H9 (cell line): Measurements from ENCODE around the gene SLC25A11. TPM values are rescaled to one million over a fixed set of nuclear protein-coding genes. Genes with fewer than 3 reads are reported as not detected.

Experiments
- DNase-seq: peaks from one replicate; pipeline ENCODE4 v3.0.0-alpha.2; 2017
- H2AFZ ChIP-seq: one replicate; pipeline ENCODE4 v1.6.1; 2013; ENCODE audit warnings: mild to moderate bottlenecking, low read length, control low read depth, moderate library complexity
- H2AK5ac ChIP-seq: 2 replicates; pipeline ENCODE4 v1.6.1; 2013; ENCODE audit warnings: low read length, control low read depth, mixed read lengths; ENCODE audit not compliant: insufficient read length
- H2BK120ac ChIP-seq: one replicate; pipeline ENCODE4 v1.6.1; 2013; ENCODE audit warnings: low read depth, mild to moderate bottlenecking, low read length, control low read depth, inconsistent platforms; ENCODE audit not compliant: poor library complexity, severe bottlenecking
- H2BK12ac ChIP-seq: 2 replicates; pipeline ENCODE4 v1.6.1; 2013; ENCODE audit warnings: low read length, control low read depth, mixed read lengths, low read depth; ENCODE audit not compliant: insufficient read length
- H2BK15ac ChIP-seq: 2 replicates; pipeline ENCODE4 v1.6.1; 2013; ENCODE audit warnings: low read depth, low read length, control low read depth
- H2BK20ac ChIP-seq: one replicate; pipeline ENCODE4 v1.6.1; 2013; ENCODE audit warnings: low read depth, mild to moderate bottlenecking, low read length, control low read depth, inconsistent platforms; ENCODE audit not compliant: poor library complexity, severe bottlenecking
- H2BK5ac ChIP-seq: 2 replicates; pipeline ENCODE4 v1.6.1; 2013; ENCODE audit warnings: low read length, control low read depth, mixed read lengths; ENCODE audit not compliant: insufficient read length
- H3K14ac ChIP-seq: 2 replicates; pipeline ENCODE4 v1.6.1; 2013; ENCODE audit warnings: low read length, control low read depth; ENCODE audit not compliant: insufficient read depth
- H3K18ac ChIP-seq: 2 replicates; pipeline ENCODE4 v1.6.1; 2013; ENCODE audit warnings: low read depth, mild to moderate bottlenecking, mixed read lengths, low read length, control low read depth; ENCODE audit not compliant: insufficient read length
- H3K23ac ChIP-seq: 2 replicates; pipeline ENCODE4 v1.6.1; 2013; ENCODE audit warnings: low read length, control low read depth, mixed read lengths, low read depth; ENCODE audit not compliant: insufficient read length
- H3K23me2 ChIP-seq: 2 replicates; pipeline ENCODE4 v1.6.1; 2013; ENCODE audit warnings: low read depth, mild to moderate bottlenecking, mixed read lengths, low read length, control low read depth; ENCODE audit not compliant: insufficient read length, poor library complexity, severe bottlenecking
- H3K27ac ChIP-seq: 2 replicates; pipeline ENCODE4 v1.5.1; 2013; ENCODE audit warnings: low read length, control low read depth, mixed read lengths, low read depth; ENCODE audit not compliant: insufficient read length
- H3K27me3 ChIP-seq: 2 replicates; pipeline ENCODE4 v1.6.1; 2013; ENCODE audit warnings: low read length, control low read depth, inconsistent platforms; ENCODE audit not compliant: insufficient read depth
- H3K4ac ChIP-seq: 2 replicates; pipeline ENCODE4 v1.6.1; 2013; ENCODE audit warnings: low read depth, mild to moderate bottlenecking, control low read depth, inconsistent platforms, low read length, moderate library complexity
- H3K4me1 ChIP-seq: 2 replicates; pipeline ENCODE4 v1.6.1; 2013; ENCODE audit warnings: low read length, control low read depth, inconsistent platforms; ENCODE audit not compliant: insufficient read depth
- H3K4me2 ChIP-seq: 2 replicates; pipeline ENCODE4 v1.6.1; 2013; ENCODE audit warnings: low read length, control low read depth, mixed read lengths; ENCODE audit not compliant: insufficient read length, insufficient read depth
- H3K56ac ChIP-seq: 2 replicates; pipeline ENCODE4 v1.6.1; 2013; ENCODE audit warnings: low read depth, mild to moderate bottlenecking, mixed read lengths, low read length, control low read depth; ENCODE audit not compliant: insufficient read length
- H3K79me1 ChIP-seq: 2 replicates; pipeline ENCODE4 v1.6.1; 2013; ENCODE audit warnings: low read depth, mild to moderate bottlenecking, moderate library complexity, low read length, control low read depth, inconsistent platforms; ENCODE audit not compliant: insufficient read depth, poor library complexity, severe bottlenecking
- H3K79me2 ChIP-seq: 2 replicates; pipeline ENCODE4 v1.6.1; 2013; ENCODE audit warnings: low read length, control low read depth, inconsistent platforms; ENCODE audit not compliant: insufficient read depth
- H3K9ac ChIP-seq: 2 replicates; pipeline ENCODE4 v1.6.1; 2013; ENCODE audit warnings: low read length, control low read depth, mixed read lengths; ENCODE audit not compliant: insufficient read length; ENCODE audit errors: extremely low read depth
- H3K9me3 ChIP-seq: one replicate; pipeline ENCODE4 v1.6.1; 2013; ENCODE audit warnings: low read depth, low read length, inconsistent platforms; ENCODE audit not compliant: control insufficient read depth
- H3T11ph ChIP-seq: one replicate; pipeline ENCODE4 v1.6.1; 2013; ENCODE audit warnings: mild to moderate bottlenecking, low read length, control low read depth, inconsistent platforms
- H4K20me1 ChIP-seq: one replicate; pipeline ENCODE4 v1.6.1; 2013; ENCODE audit not compliant: control insufficient read depth, insufficient read length, insufficient read depth
- H4K5ac ChIP-seq: 2 replicates; pipeline ENCODE4 v1.6.1; 2013; ENCODE audit warnings: low read depth, mild to moderate bottlenecking, mixed read lengths, low read length, control low read depth; ENCODE audit not compliant: insufficient read length
- H4K8ac ChIP-seq: replicated peaks from 2 replicates; pipeline ENCODE4 v1.6.1; 2013; ENCODE audit warnings: low read length, control low read depth, mixed read lengths, low read depth; ENCODE audit not compliant: insufficient read length
- H4K91ac ChIP-seq: 2 replicates; pipeline ENCODE4 v1.6.1; 2013; ENCODE audit warnings: low read depth, mild to moderate bottlenecking, moderate library complexity, mixed read lengths, low read length, control low read depth; ENCODE audit not compliant: insufficient read length
- H3K27ac Mint-ChIP-seq, 3 experiments: 2 replicates in 2 of 3; 3 replicates in 1 of 3; pipeline ENCODE4 v1.8.0; 2020 to 2021; ENCODE audit warnings: mixed read lengths in 3 of 3, mild to moderate bottlenecking in 1 of 3, moderate library complexity in 1 of 3
- H3K27me3 Mint-ChIP-seq: 2 replicates; pipeline ENCODE4 v1.8.0; 2021; ENCODE audit warnings: low read depth, mild to moderate bottlenecking, moderate library complexity, mixed read lengths
- H3K36me3 Mint-ChIP-seq, 3 experiments: 2 replicates in 2 of 3; 3 replicates in 1 of 3; pipeline ENCODE4 v1.8.0; 2020 to 2021; ENCODE audit warnings: low read depth in 3 of 3, mixed read lengths in 3 of 3; ENCODE audit not compliant: insufficient read depth in 1 of 3
- H3K4me1 Mint-ChIP-seq, 2 experiments: 2 replicates each; pipeline ENCODE4 v1.8.0; 2020; ENCODE audit warnings: mixed read lengths in 2 of 2
- H3K4me3 Mint-ChIP-seq, 2 experiments: 2 replicates in 1 of 2; 3 replicates in 1 of 2; pipeline ENCODE4 v1.8.0; 2020 to 2021; ENCODE audit warnings: mild to moderate bottlenecking in 2 of 2, mixed read lengths in 2 of 2, moderate library complexity in 1 of 2
- H3K9me3 Mint-ChIP-seq, 2 experiments: 2 replicates in 1 of 2; 3 replicates in 1 of 2; pipeline ENCODE4 v1.8.0; 2020; ENCODE audit warnings: mild to moderate bottlenecking in 2 of 2, mixed read lengths in 2 of 2, moderate library complexity in 1 of 2
- CTCF ChIP-seq: fragments of 200-600 bp; sonication (generic); conservative IDR thresholded peaks from 3 replicates; pipeline ENCODE4 v1.8.0; 2021; ENCODE audit warnings: antibody characterized with exemption, mild to moderate bottlenecking
- WGBS: extraction: QIAGEN DNeasy Blood & Tissue Kit; methylation state at CpG from one replicate; pipeline ENCODE4 v1.1.7; 2013; ENCODE audit warnings: missing lambda C conversion rate, low lambda C conversion rate, mixed read lengths; ENCODE audit not compliant: insufficient read length; ENCODE audit errors: extremely low coverage; 5-methylcytosine and 5-hydroxymethylcytosine counted together
- total RNA-seq: library from RNA; stranded (reverse); gene quantifications from 2 replicates; pipeline ENCODE4 v1.2.1, GENCODE V29; 2021

The SLC25A11 gene
- total RNA-seq, 1 experiment from 2014 or later: 74.9 TPM

GRCh38 chr17:4938688-4939545 is 929 bp downstream of the SLC25A11 start:
- Histone ChIP-seq H2BK120ac (no peak overlapping the region), H3K27me3 (no peaks in the 10 kb centered on the region), H2AFZ (no peak overlapping the region), H2AK5ac (no peak overlapping the region), H3K23me2 (peaks cover 17% of the 10 kb centered on the region), H2BK15ac (no peak overlapping the region), H3K79me1 (peaks cover 5% of the 10 kb centered on the region), H4K91ac (no peak overlapping the region), H3K56ac (no peak overlapping the region), H3K14ac (peak overlapping the region; percentile 91), H2BK5ac (no peak overlapping the region), H3K23ac (no peak overlapping the region), H4K5ac (no peak overlapping the region), H3K4me2 (peak overlapping the region; percentile 80), H3K9ac (peak overlapping the region; percentile 71), H4K8ac (no peak overlapping the region), H3K4ac (no peak overlapping the region), H3K9me3 (no peaks in the 10 kb centered on the region), H2BK20ac (no peak overlapping the region), H3K4me1 (no peaks in the 10 kb centered on the region), H3T11ph (no peak overlapping the region), H3K18ac (no peak overlapping the region), H3K27ac (peak overlapping the region; percentile 81), H3K79me2 (peaks cover 6% of the 10 kb centered on the region; the same call in 1 of the 2 replicates), H2BK12ac (no peak overlapping the region), H4K20me1 (peaks cover 7% of the 10 kb centered on the region)
- Mint-ChIP-seq H3K4me1 (peaks cover 25 to 35% of the 10 kb centered on the region in 2 experiments), H3K36me3 (peaks cover 27 to 65% (median 48%) of the 10 kb centered on the region in 3 experiments), H3K27me3 (peaks cover 1% of the 10 kb centered on the region), H3K4me3 (peak overlapping the region; percentile 95 to 98), H3K27ac (peak overlapping the region; percentile 91 to 100 (median 97)), H3K9me3 (no peaks in the 10 kb centered on the region; a peak in 1 of 5 replicates)
- TF ChIP-seq CTCF: no peak
- peak; percentile 28 for DNase-seq
- WGBS: no CpG with 5 or more reads among the region's 19 CpGs
